NT2/D1 (cell line): ENCODE results near the gene APOO.

Experiments used
- DNase-seq: peaks from one replicate; pipeline ENCODE4 v3.0.0-alpha.2; 2011; ENCODE audit warnings: low read depth, low spot score
- H3K27me3 ChIP-seq: 2 replicates; pipeline ENCODE4 v1.6.0; 2011; ENCODE audit warnings: mild to moderate bottlenecking; ENCODE audit not compliant: insufficient read length, insufficient read depth
- H3K36me3 ChIP-seq: 2 replicates; pipeline ENCODE4 v1.6.1; 2011; ENCODE audit warnings: mild to moderate bottlenecking, low read length, mixed read lengths; ENCODE audit not compliant: insufficient read depth, insufficient read length
- H3K4me1 ChIP-seq: 2 replicates; pipeline ENCODE4 v1.5.1; 2011; ENCODE audit not compliant: insufficient read depth, insufficient read length
- H3K4me3 ChIP-seq: 2 replicates; pipeline ENCODE4 v1.5.1; 2011; ENCODE audit warnings: low read depth; ENCODE audit not compliant: insufficient read length
- H3K9ac ChIP-seq: 2 replicates; pipeline ENCODE4 v1.6.0; 2011; ENCODE audit warnings: low read depth; ENCODE audit not compliant: insufficient read length
- H3K9me3 ChIP-seq: 2 replicates; pipeline ENCODE4 v1.5.1; 2011; ENCODE audit warnings: mild to moderate bottlenecking, low read length; ENCODE audit not compliant: insufficient read depth
- SUZ12 ChIP-seq: IDR thresholded peaks from 2 replicates; pipeline ENCODE4 v1.6.1; 2011; ENCODE audit not compliant: insufficient read length, insufficient read depth; ENCODE audit errors: extremely low read depth
- YY1 ChIP-seq: IDR thresholded peaks from 2 replicates; pipeline ENCODE4 v1.6.1; 2011; ENCODE audit not compliant: insufficient read length, insufficient read depth
- ZNF274 ChIP-seq: IDR thresholded peaks from 2 replicates; pipeline ENCODE4 v1.6.1; 2011; ENCODE audit warnings: mild to moderate bottlenecking, low read depth, low read length

APOO gene

DNA sequence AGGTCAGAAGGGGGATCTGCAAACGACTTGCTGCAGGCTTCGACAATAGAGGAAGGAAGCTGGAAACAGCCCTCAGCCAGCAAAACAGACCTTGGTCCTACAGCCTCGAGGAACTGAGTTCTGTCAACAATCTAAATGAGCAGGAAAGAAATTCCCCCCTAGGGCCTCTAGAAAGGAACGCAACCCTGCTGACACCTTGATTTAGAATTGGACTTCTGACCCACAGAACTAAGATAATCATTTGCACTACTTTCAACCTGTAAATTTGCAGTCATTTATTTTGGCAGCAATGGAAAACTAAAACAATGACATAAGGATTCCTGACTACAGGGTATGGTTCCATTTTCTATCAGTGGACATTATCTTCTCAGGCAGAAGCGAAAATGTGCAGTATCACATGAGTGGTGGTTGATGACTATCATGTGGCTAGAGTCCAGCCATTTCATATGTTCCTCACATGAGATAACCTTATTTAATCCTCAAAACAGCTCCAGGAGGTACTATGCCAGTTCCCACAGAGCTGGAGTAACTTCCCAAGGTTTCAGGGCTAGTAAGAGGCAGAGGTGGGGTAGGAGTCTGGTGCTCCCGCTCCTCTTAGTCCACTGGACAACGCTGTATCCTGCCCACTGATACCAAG lies 63.1 kb downstream of the APOO start:
- TF ChIP-seq YY1 (no peak), ZNF274 (no peak), SUZ12 (no peak)
- H3K4me1 ChIP-seq = no peaks in the 10 kb centered on the region
- H3K9ac ChIP-seq = no peak overlapping the region
- H3K9me3 ChIP-seq = no peaks in the 10 kb centered on the region
- no peak overlapping the region for H3K4me3 ChIP-seq
- H3K36me3 ChIP-seq = no peaks in the 10 kb centered on the region
- no peaks in the 10 kb centered on the region for H3K27me3 ChIP-seq
- no peak for DNase-seq

DNA sequence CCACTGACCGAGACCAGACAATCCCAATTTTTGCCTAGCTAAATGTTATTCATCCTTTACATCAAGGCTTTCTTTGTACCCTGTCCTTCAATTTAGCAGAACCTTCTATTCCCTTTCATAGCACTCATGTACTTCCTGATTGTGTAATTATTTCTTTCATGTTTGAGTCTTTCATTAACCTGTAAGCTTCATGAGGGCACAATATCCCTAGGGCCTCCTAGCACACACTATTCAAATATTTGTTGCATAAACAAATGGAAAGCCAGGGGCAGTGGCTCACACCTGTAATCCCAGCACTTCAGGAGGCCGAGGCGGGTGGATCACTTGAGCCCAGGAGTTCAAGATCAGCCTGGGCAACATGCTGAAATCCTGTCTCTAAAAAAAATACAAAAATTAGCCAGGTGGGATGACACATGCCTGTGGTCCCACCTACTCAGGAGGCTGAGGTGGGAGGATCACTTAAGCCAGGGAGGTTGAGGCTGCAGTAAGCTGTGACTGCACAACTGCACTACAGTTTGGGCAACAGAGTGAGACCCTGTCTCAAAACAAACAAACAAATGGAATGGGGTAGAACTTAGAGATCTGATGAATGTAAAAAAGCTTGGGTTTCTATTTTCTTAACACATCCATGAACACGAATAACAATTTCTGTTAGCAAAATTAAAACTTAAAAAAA lies 65.8 kb downstream of the APOO start:
- Histone ChIP-seq H3K4me1 (no peaks in the 10 kb centered on the region), H3K4me3 (no peak overlapping the region), H3K9me3 (no peaks in the 10 kb centered on the region), H3K27me3 (no peaks in the 10 kb centered on the region), H3K9ac (no peak overlapping the region), H3K36me3 (no peaks in the 10 kb centered on the region)
- TF ChIP-seq ZNF274 (no peak), SUZ12 (no peak), YY1 (no peak)
- no peak for DNase-seq

DNA sequence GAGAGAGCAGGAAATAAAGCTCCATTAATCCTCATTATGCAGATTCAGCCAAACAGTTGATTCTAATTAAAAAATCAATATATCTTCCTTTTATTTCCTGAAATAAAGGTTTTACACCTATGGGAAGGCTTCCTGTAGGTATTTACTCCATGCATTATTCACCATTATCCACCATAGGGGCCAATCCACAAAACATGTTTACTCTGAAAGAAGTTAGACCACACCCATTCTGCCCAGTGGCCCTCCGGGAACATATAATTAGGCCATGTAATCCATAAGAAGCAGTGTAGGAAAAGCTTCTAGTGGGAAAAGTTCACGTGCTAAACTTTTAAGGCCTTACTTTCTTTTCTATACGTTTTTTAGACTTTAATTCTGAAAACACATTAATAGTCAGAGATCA lies 67.1 kb downstream of the APOO start:
- DNase-seq = no peak
- TF ChIP-seq SUZ12 (no peak), YY1 (no peak), ZNF274 (no peak)
- Histone ChIP-seq H3K9ac (no peak overlapping the region), H3K4me1 (no peaks in the 10 kb centered on the region), H3K9me3 (no peaks in the 10 kb centered on the region), H3K27me3 (no peaks in the 10 kb centered on the region), H3K36me3 (no peaks in the 10 kb centered on the region), H3K4me3 (no peak overlapping the region)

DNA sequence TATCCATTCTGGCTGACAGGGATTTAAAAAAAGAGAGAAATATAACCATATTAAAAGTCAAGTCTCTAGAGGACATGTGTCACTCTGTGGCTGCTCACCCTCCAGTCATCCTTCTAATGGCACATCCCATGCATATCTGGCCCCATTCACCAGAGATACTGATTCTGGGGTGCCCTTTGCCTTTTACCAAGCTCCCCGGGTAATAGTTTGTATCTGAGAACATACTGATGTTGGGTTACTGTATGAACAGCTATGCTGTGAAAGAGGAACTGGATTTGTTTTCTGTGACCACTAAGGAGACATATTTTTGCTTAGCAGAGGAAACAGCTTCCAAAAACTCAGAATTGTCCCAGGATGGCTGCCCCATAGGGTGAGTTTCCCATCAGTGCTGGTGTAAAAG lies 68.8 kb downstream of the APOO start:
- TF ChIP-seq YY1 (no peak), ZNF274 (no peak), SUZ12 (no peak)
- H3K4me3 ChIP-seq = no peak overlapping the region
- H3K27me3 ChIP-seq = no peaks in the 10 kb centered on the region
- H3K9me3 ChIP-seq = no peaks in the 10 kb centered on the region
- H3K9ac ChIP-seq = no peak overlapping the region
- no peaks in the 10 kb centered on the region for H3K4me1 ChIP-seq
- H3K36me3 ChIP-seq = no peaks in the 10 kb centered on the region
- no peak for DNase-seq

DNA sequence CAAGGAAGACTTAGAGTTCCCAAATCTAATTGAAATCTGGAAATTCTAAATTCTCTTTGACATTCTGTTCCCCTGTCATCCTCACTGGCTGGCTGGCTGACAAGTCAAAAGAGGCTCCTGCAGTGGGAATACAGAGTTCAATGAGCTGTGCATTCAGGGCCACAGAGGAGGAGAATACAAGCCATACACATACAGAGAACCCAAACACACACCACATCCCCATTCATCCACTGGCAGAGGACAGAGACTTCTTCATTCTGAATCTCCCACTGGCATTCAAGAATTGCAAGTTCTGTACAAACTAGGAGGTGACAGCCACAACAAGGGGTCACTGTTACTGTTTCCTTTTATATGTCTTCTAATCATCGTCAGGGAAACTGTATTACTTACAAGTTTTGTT lies 75.0 kb downstream of the APOO start:
- Histone ChIP-seq H3K36me3 (no peaks in the 10 kb centered on the region), H3K4me3 (no peak overlapping the region), H3K27me3 (no peaks in the 10 kb centered on the region), H3K9ac (no peak overlapping the region), H3K9me3 (no peaks in the 10 kb centered on the region), H3K4me1 (no peaks in the 10 kb centered on the region)
- no peak for DNase-seq
- TF ChIP-seq ZNF274 = no peak
- TF ChIP-seq SUZ12 = no peak
- TF ChIP-seq YY1 = no peak

DNA sequence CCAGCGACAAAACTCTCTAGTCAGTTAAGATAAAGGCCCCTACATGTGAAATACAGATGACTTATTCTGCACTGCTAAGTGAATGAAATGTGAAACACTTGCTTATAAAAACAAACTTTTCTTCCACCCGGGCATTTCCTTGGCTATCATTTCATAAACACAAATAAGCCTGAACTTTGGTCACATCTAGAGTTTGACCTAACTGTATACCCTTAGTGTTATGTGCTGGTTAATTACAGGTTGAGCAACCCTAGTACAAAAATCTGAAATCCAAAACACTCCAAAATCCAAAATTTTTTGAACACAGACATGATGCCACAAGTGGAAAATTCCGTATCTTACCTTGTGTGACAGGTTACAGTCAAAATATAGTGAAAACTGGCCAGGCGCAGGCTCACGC lies 78.9 kb downstream of the APOO start:
- no peak for DNase-seq
- H3K4me1 ChIP-seq = no peaks in the 10 kb centered on the region
- no peak overlapping the region for H3K9ac ChIP-seq
- no peaks in the 10 kb centered on the region for H3K36me3 ChIP-seq
- H3K4me3 ChIP-seq = no peak overlapping the region
- no peaks in the 10 kb centered on the region for H3K9me3 ChIP-seq
- no peak for TF ChIP-seq YY1
- no peak for TF ChIP-seq SUZ12
- no peak for TF ChIP-seq ZNF274
- no peaks in the 10 kb centered on the region for H3K27me3 ChIP-seq

DNA sequence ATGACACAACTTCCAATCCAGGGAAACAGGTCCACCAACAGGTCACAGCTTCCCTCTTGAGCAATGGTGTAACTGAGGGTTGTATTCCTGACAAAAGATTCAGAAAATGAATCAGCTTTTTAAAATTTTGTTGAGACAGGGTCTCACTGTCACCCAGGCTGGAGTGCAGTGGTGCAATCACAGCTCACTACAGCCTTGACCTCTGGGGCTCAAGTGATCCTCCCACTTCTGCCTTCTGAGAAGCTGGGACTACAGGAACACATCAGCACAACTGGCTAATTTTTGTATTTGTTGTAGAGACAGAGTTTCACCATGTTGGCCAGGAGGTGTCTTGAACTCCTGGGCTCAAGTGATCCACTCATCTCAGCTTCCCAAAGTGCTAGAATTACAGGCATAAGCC lies 81.1 kb downstream of the APOO start:
- H3K4me1 ChIP-seq = no peaks in the 10 kb centered on the region
- H3K9ac ChIP-seq = no peak overlapping the region
- H3K4me3 ChIP-seq = no peak overlapping the region
- H3K36me3 ChIP-seq = no peaks in the 10 kb centered on the region
- TF ChIP-seq ZNF274 (no peak), YY1 (no peak), SUZ12 (no peak)
- no peak for DNase-seq
- H3K9me3 ChIP-seq = no peaks in the 10 kb centered on the region
- H3K27me3 ChIP-seq = no peaks in the 10 kb centered on the region
